ENCODE data around the gene HSD17B2.

- no peak for TF ChIP-seq RARB (CRISPR knock-in tag; IDR thresholded peaks at IDR 0.05)
- no peak for TF ChIP-seq POU6F1 (CRISPR knock-in tag; IDR thresholded peaks at IDR 0.05; ENCODE audit: borderline replicate concordance, low read depth)
- TF ChIP-seq CREB5 (CRISPR knock-in tag; IDR thresholded peaks at IDR 0.05; ENCODE audit: low read depth), result no peak
- no peak for TF ChIP-seq TCF4 (CRISPR knock-in tag; IDR thresholded peaks at IDR 0.05; ENCODE audit: borderline replicate concordance)
- no peak for TF ChIP-seq TSHZ2 (CRISPR knock-in tag; IDR thresholded peaks at IDR 0.05)
- TF ChIP-seq CSDC2 (CRISPR knock-in tag; IDR thresholded peaks at IDR 0.05), result no peak
Measured at GRCh38 chr16:82043680-82044584, 8.9 kb downstream of the HSD17B2 start.
